ENCODE measurements around the gene SPATS1.
"Not testable (repeated sequence)": the region's sequence is repeated elsewhere in the genome, so short reads cannot be mapped to it uniquely, and the experiment has no call there.

Gene SPATS1

GRCh38 chr6:44311304-44311703, 31.1 kb upstream of the SPATS1 start:
- DNase-seq (ENCODE audit: low read depth): no peak

GRCh38 chr6:44311767-44312166, 30.7 kb upstream of the SPATS1 start:
- DNase-seq (ENCODE audit: low read depth): no peak

- peak; percentile 95 for DNase-seq (ENCODE audit: low read depth)
These were observed 29.3 kb upstream of the SPATS1 start, which contains the start of gene AARS2 for GRCh38 chr6:44312901-44313788. AARS2 (minus strand) TSS chr6:44313347; CDS start chr6:44313323, 24 bp downstream.

GRCh38 chr6:44314657-44315056, 27.8 kb upstream of the SPATS1 start:
- DNase-seq (ENCODE audit: low read depth): not testable (repeated sequence)

- DNase-seq (ENCODE audit: low read depth): no peak
These were observed 26.9 kb upstream of the SPATS1 start for GRCh38 chr6:44315516-44315915.

- no peak for DNase-seq (ENCODE audit: low read depth)
These were observed 26.5 kb upstream of the SPATS1 start for GRCh38 chr6:44315951-44316350.

GRCh38 chr6:44316481-44316880, 26.0 kb upstream of the SPATS1 start:
- DNase-seq (ENCODE audit: low read depth): no peak

GRCh38 chr6:44317136-44317631, 25.3 kb upstream of the SPATS1 start:
- DNase-seq (ENCODE audit: low read depth): not testable (repeated sequence)

GRCh38 chr6:44321210-44321609, 21.2 kb upstream of the SPATS1 start:
- DNase-seq (ENCODE audit: low read depth): no peak

GRCh38 chr6:44327096-44327495, 15.4 kb upstream of the SPATS1 start:
- DNase-seq (ENCODE audit: low read depth): no peak

GRCh38 chr6:44327760-44328159, 14.7 kb upstream of the SPATS1 start:
- DNase-seq (ENCODE audit: low read depth): no peak

- not testable (repeated sequence) for DNase-seq (ENCODE audit: low read depth)
These were observed 14.2 kb upstream of the SPATS1 start for GRCh38 chr6:44328203-44328602.

- no peak for DNase-seq (ENCODE audit: low read depth)
These were observed 12.6 kb upstream of the SPATS1 start for GRCh38 chr6:44329858-44330257.

- no peak for DNase-seq (ENCODE audit: low read depth)
These were observed 9.9 kb upstream of the SPATS1 start for GRCh38 chr6:44332585-44332984.

- no peak for DNase-seq (ENCODE audit: low read depth)
These were observed 9.1 kb upstream of the SPATS1 start for GRCh38 chr6:44333273-44333919.

GRCh38 chr6:44333942-44334341, 8.5 kb upstream of the SPATS1 start:
- no peak for DNase-seq (ENCODE audit: low read depth)

- DNase-seq (ENCODE audit: low read depth): no peak
These were observed 6.8 kb upstream of the SPATS1 start for GRCh38 chr6:44335631-44336030.

- DNase-seq (ENCODE audit: low read depth): peak; percentile 17
These were observed 4.0 kb upstream of the SPATS1 start for GRCh38 chr6:44338228-44339122.

GRCh38 chr6:44339301-44339700, 3.1 kb upstream of the SPATS1 start:
- no peak for DNase-seq (ENCODE audit: low read depth)

GRCh38 chr6:44339763-44340625, 2.5 kb upstream of the SPATS1 start:
- DNase-seq (ENCODE audit: low read depth): no peak

All from stimulated activated CD8-positive, alpha-beta memory T cell treated with anti-CD3 and anti-CD28 coated beads, Interleukin-15, amount 100 ng/mL, for 24 hours (primary cell).